Ishikawa (cell line): Measurements from ENCODE around the gene RMND1.

Experiments used
- CEBPB ChIP-seq: IDR thresholded peaks from 2 replicates; pipeline ENCODE4 v1.6.1; 2012
- CREB1 ChIP-seq: IDR thresholded peaks from 2 replicates; pipeline ENCODE4 v1.6.1; 2012; ENCODE audit warnings: low read depth
- EGR1 ChIP-seq: IDR thresholded peaks from 2 replicates; pipeline ENCODE4 v1.6.1; 2012
- EP300 ChIP-seq: IDR thresholded peaks from 2 replicates; pipeline ENCODE4 v1.6.1; 2012; ENCODE audit warnings: borderline replicate concordance
- FOXM1 ChIP-seq: IDR thresholded peaks from 2 replicates; pipeline ENCODE4 v1.6.1; 2012; ENCODE audit warnings: low read depth, borderline replicate concordance
- NFIC ChIP-seq: IDR thresholded peaks from 2 replicates; pipeline ENCODE4 v1.6.1; 2012
- RAD21 ChIP-seq: IDR thresholded peaks from 2 replicates; pipeline ENCODE4 v1.6.1; 2012; ENCODE audit warnings: low read depth
- TAF1 ChIP-seq: IDR thresholded peaks from 2 replicates; pipeline ENCODE4 v1.6.1; 2012; ENCODE audit warnings: low read depth, mild to moderate bottlenecking
- TCF12 ChIP-seq: IDR thresholded peaks from 2 replicates; pipeline ENCODE4 v1.6.1; 2012; ENCODE audit warnings: low read depth
- TEAD4 ChIP-seq: IDR thresholded peaks from 2 replicates; pipeline ENCODE4 v1.6.1; 2012
- YY1 ChIP-seq: IDR thresholded peaks from 2 replicates; pipeline ENCODE4 v1.6.1; 2012; ENCODE audit warnings: low read depth
- ZBTB7A ChIP-seq: IDR thresholded peaks from 2 replicates; pipeline ENCODE4 v1.6.1; 2012; ENCODE audit warnings: low read depth
- TF ChIP-seq, protein P1 (sequence below): IDR thresholded peaks from 2 replicates; pipeline ENCODE4 v1.6.1; 2012
- TF ChIP-seq, protein P2 (sequence below): IDR thresholded peaks from 2 replicates; pipeline ENCODE4 v1.6.1; 2012; ENCODE audit warnings: low read depth, mild to moderate bottlenecking
- TF ChIP-seq, protein P3 (sequence below): IDR thresholded peaks from 2 replicates; pipeline ENCODE4 v1.6.1; 2012

The RMND1 gene

DNA sequence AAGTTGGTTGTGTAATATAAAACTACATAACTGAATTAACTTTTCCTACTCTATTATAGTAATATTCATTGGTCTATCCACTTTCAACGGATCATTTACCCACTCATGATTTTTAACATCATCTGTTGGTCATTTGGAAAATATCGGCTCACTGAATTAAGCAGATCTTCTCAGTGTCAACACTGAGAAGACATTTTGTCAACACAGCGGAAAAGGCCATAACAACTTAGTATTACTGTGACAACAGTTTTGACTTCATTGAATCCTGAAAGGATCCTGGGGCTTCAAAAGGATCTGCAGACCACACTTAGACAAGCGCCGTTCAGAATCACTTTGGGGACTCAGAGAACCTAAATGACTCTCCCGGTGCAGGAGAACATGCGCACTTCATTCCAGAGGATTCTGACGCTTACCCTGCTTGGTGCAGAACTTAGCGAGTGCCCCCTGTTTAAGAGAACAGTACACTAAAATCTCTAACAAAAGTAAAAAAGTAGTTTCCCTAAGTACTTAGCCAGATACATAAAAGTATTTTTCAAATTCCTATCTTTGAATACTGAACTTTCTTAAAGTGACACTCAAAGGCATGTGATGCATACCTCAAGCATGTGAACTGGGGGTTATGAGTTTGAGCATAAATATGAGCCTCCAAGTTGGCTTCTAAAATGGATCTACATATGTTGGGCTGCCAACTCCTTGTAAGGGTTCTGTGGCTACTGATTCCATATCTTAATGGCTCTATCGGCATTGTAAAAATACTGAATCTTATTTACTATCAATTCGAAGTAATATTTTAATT is 64.6 kb downstream of the RMND1 start:
- TF ChIP-seq EGR1 (no peak), TAF1 (no peak), ZBTB7A (no peak), FOXM1 (no peak), YY1 (no peak), NFIC (no peak), TEAD4 (no peak), CREB1 (no peak), RAD21 (no peak)
- TF ChIP-seq, protein P1, sequence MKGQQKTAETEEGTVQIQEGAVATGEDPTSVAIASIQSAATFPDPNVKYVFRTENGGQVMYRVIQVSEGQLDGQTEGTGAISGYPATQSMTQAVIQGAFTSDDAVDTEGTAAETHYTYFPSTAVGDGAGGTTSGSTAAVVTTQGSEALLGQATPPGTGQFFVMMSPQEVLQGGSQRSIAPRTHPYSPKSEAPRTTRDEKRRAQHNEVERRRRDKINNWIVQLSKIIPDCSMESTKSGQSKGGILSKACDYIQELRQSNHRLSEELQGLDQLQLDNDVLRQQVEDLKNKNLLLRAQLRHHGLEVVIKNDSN = no peak
- TF ChIP-seq, protein P2, sequence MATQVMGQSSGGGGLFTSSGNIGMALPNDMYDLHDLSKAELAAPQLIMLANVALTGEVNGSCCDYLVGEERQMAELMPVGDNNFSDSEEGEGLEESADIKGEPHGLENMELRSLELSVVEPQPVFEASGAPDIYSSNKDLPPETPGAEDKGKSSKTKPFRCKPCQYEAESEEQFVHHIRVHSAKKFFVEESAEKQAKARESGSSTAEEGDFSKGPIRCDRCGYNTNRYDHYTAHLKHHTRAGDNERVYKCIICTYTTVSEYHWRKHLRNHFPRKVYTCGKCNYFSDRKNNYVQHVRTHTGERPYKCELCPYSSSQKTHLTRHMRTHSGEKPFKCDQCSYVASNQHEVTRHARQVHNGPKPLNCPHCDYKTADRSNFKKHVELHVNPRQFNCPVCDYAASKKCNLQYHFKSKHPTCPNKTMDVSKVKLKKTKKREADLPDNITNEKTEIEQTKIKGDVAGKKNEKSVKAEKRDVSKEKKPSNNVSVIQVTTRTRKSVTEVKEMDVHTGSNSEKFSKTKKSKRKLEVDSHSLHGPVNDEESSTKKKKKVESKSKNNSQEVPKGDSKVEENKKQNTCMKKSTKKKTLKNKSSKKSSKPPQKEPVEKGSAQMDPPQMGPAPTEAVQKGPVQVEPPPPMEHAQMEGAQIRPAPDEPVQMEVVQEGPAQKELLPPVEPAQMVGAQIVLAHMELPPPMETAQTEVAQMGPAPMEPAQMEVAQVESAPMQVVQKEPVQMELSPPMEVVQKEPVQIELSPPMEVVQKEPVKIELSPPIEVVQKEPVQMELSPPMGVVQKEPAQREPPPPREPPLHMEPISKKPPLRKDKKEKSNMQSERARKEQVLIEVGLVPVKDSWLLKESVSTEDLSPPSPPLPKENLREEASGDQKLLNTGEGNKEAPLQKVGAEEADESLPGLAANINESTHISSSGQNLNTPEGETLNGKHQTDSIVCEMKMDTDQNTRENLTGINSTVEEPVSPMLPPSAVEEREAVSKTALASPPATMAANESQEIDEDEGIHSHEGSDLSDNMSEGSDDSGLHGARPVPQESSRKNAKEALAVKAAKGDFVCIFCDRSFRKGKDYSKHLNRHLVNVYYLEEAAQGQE = no peak
- TF ChIP-seq, protein P3, sequence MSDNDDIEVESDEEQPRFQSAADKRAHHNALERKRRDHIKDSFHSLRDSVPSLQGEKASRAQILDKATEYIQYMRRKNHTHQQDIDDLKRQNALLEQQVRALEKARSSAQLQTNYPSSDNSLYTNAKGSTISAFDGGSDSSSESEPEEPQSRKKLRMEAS = no peak

DNA sequence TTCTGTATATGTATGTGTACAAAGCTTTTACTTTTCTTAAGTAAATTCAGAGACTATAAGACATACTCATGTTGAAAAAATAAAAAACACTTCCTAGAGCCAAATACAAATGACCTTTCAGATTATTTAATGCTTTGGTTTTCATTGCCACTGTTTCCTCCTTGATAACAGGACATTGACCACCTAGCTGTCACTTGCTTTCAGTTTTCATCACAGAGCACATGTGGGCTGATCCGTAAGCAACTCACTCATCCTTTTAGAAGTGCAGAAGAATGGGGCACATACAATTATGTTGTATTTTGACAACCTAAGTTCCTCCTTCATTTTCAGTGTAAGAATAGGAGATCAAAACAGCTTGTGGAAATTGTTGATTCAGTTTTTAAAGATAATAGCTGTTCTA is 66.7 kb downstream of the RMND1 start:
- TF ChIP-seq, protein P2 = no peak
- no peak for TF ChIP-seq CREB1
- no peak for TF ChIP-seq EP300
- TF ChIP-seq YY1 = no peak
- TF ChIP-seq, protein P3 = no peak
- no peak for TF ChIP-seq TEAD4
- no peak for TF ChIP-seq TCF12
- TF ChIP-seq, protein P1 = no peak

DNA sequence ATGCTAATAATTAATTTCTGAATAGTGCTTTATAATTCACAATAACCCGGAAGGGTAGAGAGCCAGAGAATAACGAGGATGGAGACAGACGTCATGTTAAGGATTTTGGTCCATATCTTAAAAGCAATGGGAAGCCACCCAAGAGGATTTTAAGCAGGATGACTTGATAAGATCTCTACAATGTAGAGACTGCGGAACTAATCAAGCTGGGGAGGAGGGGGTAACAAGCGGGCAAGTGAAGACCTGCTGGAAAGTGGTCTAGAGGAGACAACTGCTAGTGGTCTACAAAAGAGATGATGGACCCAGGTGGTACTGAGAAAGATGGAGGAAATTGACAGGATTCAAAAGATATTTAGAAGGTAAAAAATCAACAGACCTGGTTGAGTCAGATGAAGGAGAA is 67.8 kb downstream of the RMND1 start:
- TF ChIP-seq EP300 (no peak), RAD21 (no peak), CREB1 (no peak), ZBTB7A (no peak), EGR1 (no peak), YY1 (no peak), CEBPB (no peak), FOXM1 (no peak), TCF12 (no peak), NFIC (no peak), TAF1 (no peak), TEAD4 (no peak)
- TF ChIP-seq, protein P2 = no peak
- TF ChIP-seq, protein P1 = no peak
- TF ChIP-seq, protein P3 = no peak

DNA sequence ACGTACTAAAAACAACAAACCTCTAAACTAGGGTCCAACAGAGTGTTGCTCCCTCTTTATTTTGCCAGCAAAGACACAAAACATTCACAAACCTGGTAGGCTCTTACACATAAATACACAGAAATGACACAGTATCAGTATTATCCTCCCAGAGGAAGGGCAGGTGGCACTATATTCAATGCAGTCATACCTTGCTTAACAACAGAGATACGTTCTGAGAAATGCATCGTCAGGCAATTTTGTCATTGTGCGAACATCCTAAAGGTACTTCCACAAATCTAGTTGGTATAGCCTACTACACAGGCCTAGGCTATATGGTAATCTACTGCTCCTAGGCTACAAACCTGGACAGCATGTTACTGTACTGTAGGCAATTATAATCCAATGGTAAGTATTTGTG is 70.2 kb downstream of the RMND1 start:
- TF ChIP-seq CREB1 (no peak), YY1 (no peak), EGR1 (no peak), TEAD4 (no peak), FOXM1 (no peak), ZBTB7A (no peak), TAF1 (no peak), RAD21 (no peak), TCF12 (no peak), NFIC (no peak), EP300 (no peak), CEBPB (no peak)
- TF ChIP-seq, protein P1 = no peak
- TF ChIP-seq, protein P3 = no peak
- TF ChIP-seq, protein P2 = no peak
